Erythroblast (primary cell): ENCODE results near the gene SCUBE1.

Experiments
- GATA1 ChIP-seq: IDR thresholded peaks from 2 replicates; pipeline ENCODE4 v1.6.1; 2011; ENCODE audit warnings: low read depth, mild to moderate bottlenecking, control low read depth, low read length, moderate library complexity
- POLR2A ChIP-seq: IDR thresholded peaks from 2 replicates; pipeline ENCODE4 v1.6.1; 2011; ENCODE audit warnings: mild to moderate bottlenecking, low read length

- TF ChIP-seq POLR2A: no peak
- no peak for TF ChIP-seq GATA1
These were observed 87.9 kb downstream of the SCUBE1 start for GRCh38 chr22:43255299-43255698.
